SK-N-SH treated with all-trans-retinoic acid at 6 μM for 48 hours (cell line): ENCODE results near the gene IFNGR1.

Experiments used
- ATAC-seq: fragments of 200-7000 bp; cut with Tn5 transposase; 3 replicates; pipeline ENCODE4 v1.9.1; 2020; ENCODE audit warnings: mild to moderate bottlenecking, moderate library complexity
- ARNTL ChIP-seq: fragments of 450-650 bp; formaldehyde crosslinking; IDR thresholded peaks from 2 replicates; pipeline ENCODE4 v1.5.0; 2020; ENCODE audit warnings: low read depth, mild to moderate bottlenecking, moderate library complexity, borderline replicate concordance
- BACH2 ChIP-seq: fragments of 250-450 bp; sonication (Bioruptor Pico); IDR thresholded peaks from 2 replicates; pipeline ENCODE4 v1.9.0; 2021; ENCODE audit warnings: mild to moderate bottlenecking, borderline replicate concordance
- CREB5 ChIP-seq: fragments of 250-450 bp; sonication (Bioruptor Pico); IDR thresholded peaks from 2 replicates; pipeline ENCODE4 v1.5.1; 2020; ENCODE audit warnings: low read depth, mild to moderate bottlenecking, moderate library complexity
- CSDC2 ChIP-seq: fragments of 250-450 bp; sonication (Bioruptor Pico); IDR thresholded peaks from 2 replicates; pipeline ENCODE4 v1.5.0; 2020; ENCODE audit warnings: mild to moderate bottlenecking, moderate library complexity
- GLIS3 ChIP-seq: fragments of 250-450 bp; sonication (Bioruptor Pico); IDR thresholded peaks from 2 replicates; pipeline ENCODE4 v1.5.0; 2020; ENCODE audit warnings: mild to moderate bottlenecking, moderate library complexity
- ISL1 ChIP-seq: fragments of 250-450 bp; sonication (Bioruptor Pico); IDR thresholded peaks from 2 replicates; pipeline ENCODE4 v2.1.2; 2022; ENCODE audit warnings: mild to moderate bottlenecking, moderate library complexity
- OSR1 ChIP-seq: fragments of 250-450 bp; sonication (Bioruptor Pico); IDR thresholded peaks from 2 replicates; pipeline ENCODE4 v1.8.0; 2022; ENCODE audit warnings: moderate library complexity, mild to moderate bottlenecking, inconsistent platforms
- PATZ1 ChIP-seq: fragments of 250-450 bp; sonication (Bioruptor Pico); IDR thresholded peaks from 2 replicates; pipeline ENCODE4 v1.8.0; 2020; ENCODE audit warnings: mild to moderate bottlenecking, moderate library complexity, borderline replicate concordance
- PPARA ChIP-seq: fragments of 250-450 bp; sonication (Bioruptor Pico); IDR thresholded peaks from 2 replicates; pipeline ENCODE4 v1.5.0; 2020; ENCODE audit warnings: mild to moderate bottlenecking, borderline replicate concordance
- RARB ChIP-seq: fragments of 250-450 bp; sonication (Bioruptor Pico); IDR thresholded peaks from 2 replicates; pipeline ENCODE4 v1.8.0; 2021; ENCODE audit warnings: mild to moderate bottlenecking, moderate library complexity
- SNAI2 ChIP-seq: fragments of 250-450 bp; sonication (Bioruptor Pico); IDR thresholded peaks from 2 replicates; pipeline ENCODE4 v1.5.0; 2020; ENCODE audit warnings: mild to moderate bottlenecking, moderate library complexity
- TCF4 ChIP-seq: fragments of 250-450 bp; sonication (Bioruptor Pico); IDR thresholded peaks from 2 replicates; pipeline ENCODE4 v1.8.0; 2021; ENCODE audit warnings: mild to moderate bottlenecking, moderate library complexity, borderline replicate concordance
- TOX ChIP-seq: fragments of 250-450 bp; sonication (Bioruptor Pico); IDR thresholded peaks from 2 replicates; pipeline ENCODE4 v1.8.0; 2021; ENCODE audit warnings: mild to moderate bottlenecking, moderate library complexity, borderline replicate concordance
- ZC3H10 ChIP-seq: fragments of 250-450 bp; sonication (Bioruptor Pico); IDR thresholded peaks from 2 replicates; pipeline ENCODE4 v1.5.1; 2021; ENCODE audit warnings: mild to moderate bottlenecking, moderate library complexity
- ZFP3 ChIP-seq: fragments of 250-450 bp; sonication (Bioruptor Pico); IDR thresholded peaks from 2 replicates; pipeline ENCODE4 v1.5.0; 2020; ENCODE audit warnings: mild to moderate bottlenecking, moderate library complexity
- ZFP30 ChIP-seq: fragments of 450-650 bp; formaldehyde crosslinking; IDR thresholded peaks from 2 replicates; pipeline ENCODE4 v1.5.0; 2022; ENCODE audit warnings: mild to moderate bottlenecking, moderate library complexity
- ZNF565 ChIP-seq: fragments of 450-650 bp; formaldehyde crosslinking; conservative IDR thresholded peaks from 2 replicates; pipeline ENCODE4 v1.5.0; 2020; ENCODE audit warnings: low read depth, mild to moderate bottlenecking, moderate library complexity
- ZNF8 ChIP-seq: fragments of 450-650 bp; formaldehyde crosslinking; IDR thresholded peaks from 2 replicates; pipeline ENCODE4 v1.5.0; 2020; ENCODE audit warnings: mild to moderate bottlenecking, moderate library complexity
- TF ChIP-seq, protein P1 (sequence below): fragments of 250-450 bp; sonication (Bioruptor Pico); IDR thresholded peaks from 2 replicates; pipeline ENCODE4 v1.8.0; 2021; ENCODE audit warnings: low read depth, mild to moderate bottlenecking, moderate library complexity, borderline replicate concordance
- TF ChIP-seq, protein P2 (sequence below): fragments of 250-450 bp; sonication (Bioruptor Pico); IDR thresholded peaks from 2 replicates; pipeline ENCODE4 v1.5.1; 2021; ENCODE audit warnings: mild to moderate bottlenecking, moderate library complexity
- TF ChIP-seq, protein P3 (sequence below): fragments of 250-450 bp; sonication (Bioruptor Pico); IDR thresholded peaks from 2 replicates; pipeline ENCODE4 v1.5.0; 2020; ENCODE audit warnings: mild to moderate bottlenecking, moderate library complexity

The IFNGR1 gene

GRCh38 chr6:137193256-137194070, 25.7 kb downstream of the IFNGR1 start:
- TF ChIP-seq, protein P1, sequence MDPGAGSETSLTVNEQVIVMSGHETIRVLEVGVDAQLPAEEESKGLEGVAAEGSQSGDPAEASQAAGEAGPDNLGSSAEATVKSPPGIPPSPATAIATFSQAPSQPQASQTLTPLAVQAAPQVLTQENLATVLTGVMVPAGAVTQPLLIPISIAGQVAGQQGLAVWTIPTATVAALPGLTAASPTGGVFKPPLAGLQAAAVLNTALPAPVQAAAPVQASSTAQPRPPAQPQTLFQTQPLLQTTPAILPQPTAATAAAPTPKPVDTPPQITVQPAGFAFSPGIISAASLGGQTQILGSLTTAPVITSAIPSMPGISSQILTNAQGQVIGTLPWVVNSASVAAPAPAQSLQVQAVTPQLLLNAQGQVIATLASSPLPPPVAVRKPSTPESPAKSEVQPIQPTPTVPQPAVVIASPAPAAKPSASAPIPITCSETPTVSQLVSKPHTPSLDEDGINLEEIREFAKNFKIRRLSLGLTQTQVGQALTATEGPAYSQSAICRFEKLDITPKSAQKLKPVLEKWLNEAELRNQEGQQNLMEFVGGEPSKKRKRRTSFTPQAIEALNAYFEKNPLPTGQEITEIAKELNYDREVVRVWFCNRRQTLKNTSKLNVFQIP (CRISPR knock-in tag), result no peak
- TF ChIP-seq BACH2 (CRISPR knock-in tag) (no peak), GLIS3 (CRISPR knock-in tag) (no peak), ZC3H10 (CRISPR knock-in tag) (no peak), ISL1 (CRISPR knock-in tag) (no peak), CREB5 (no peak), PPARA (no peak), ARNTL (CRISPR knock-in tag) (no peak), SNAI2 (no peak), ZFP30 (CRISPR knock-in tag) (no peak), CSDC2 (CRISPR knock-in tag) (no peak), RARB (CRISPR knock-in tag) (no peak), OSR1 (CRISPR knock-in tag) (no peak), TOX (no peak)
- TF ChIP-seq, protein P2, sequence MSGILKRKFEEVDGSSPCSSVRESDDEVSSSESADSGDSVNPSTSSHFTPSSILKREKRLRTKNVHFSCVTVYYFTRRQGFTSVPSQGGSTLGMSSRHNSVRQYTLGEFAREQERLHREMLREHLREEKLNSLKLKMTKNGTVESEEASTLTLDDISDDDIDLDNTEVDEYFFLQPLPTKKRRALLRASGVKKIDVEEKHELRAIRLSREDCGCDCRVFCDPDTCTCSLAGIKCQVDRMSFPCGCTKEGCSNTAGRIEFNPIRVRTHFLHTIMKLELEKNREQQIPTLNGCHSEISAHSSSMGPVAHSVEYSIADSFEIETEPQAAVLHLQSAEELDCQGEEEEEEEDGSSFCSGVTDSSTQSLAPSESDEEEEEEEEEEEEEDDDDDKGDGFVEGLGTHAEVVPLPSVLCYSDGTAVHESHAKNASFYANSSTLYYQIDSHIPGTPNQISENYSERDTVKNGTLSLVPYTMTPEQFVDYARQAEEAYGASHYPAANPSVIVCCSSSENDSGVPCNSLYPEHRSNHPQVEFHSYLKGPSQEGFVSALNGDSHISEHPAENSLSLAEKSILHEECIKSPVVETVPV (CRISPR knock-in tag), result no peak
- TF ChIP-seq, protein P3, sequence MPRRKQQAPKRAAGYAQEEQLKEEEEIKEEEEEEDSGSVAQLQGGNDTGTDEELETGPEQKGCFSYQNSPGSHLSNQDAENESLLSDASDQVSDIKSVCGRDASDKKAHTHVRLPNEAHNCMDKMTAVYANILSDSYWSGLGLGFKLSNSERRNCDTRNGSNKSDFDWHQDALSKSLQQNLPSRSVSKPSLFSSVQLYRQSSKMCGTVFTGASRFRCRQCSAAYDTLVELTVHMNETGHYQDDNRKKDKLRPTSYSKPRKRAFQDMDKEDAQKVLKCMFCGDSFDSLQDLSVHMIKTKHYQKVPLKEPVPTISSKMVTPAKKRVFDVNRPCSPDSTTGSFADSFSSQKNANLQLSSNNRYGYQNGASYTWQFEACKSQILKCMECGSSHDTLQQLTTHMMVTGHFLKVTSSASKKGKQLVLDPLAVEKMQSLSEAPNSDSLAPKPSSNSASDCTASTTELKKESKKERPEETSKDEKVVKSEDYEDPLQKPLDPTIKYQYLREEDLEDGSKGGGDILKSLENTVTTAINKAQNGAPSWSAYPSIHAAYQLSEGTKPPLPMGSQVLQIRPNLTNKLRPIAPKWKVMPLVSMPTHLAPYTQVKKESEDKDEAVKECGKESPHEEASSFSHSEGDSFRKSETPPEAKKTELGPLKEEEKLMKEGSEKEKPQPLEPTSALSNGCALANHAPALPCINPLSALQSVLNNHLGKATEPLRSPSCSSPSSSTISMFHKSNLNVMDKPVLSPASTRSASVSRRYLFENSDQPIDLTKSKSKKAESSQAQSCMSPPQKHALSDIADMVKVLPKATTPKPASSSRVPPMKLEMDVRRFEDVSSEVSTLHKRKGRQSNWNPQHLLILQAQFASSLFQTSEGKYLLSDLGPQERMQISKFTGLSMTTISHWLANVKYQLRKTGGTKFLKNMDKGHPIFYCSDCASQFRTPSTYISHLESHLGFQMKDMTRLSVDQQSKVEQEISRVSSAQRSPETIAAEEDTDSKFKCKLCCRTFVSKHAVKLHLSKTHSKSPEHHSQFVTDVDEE (CRISPR knock-in tag), result no peak
- ATAC-seq, result no peak

DNA sequence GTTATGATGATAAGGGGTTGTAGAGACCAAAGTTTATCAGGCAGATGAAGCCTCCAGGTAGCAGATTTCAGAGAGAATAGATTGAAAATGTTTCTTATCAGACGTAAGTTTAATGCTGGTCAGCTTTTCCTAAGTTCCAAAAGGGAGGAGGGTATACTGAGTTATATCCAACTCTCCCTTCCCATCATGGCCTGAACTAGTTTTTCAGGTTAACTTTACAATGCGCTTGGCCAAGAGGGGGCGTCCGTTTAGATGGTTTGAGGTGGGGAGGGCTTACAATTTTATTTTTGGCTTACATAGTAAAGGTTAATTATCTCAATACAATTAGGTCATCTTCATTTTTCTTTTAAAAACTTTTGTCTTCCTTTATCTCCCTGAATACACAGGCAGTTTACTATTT, 26.4 kb downstream of the IFNGR1 start:
- ATAC-seq, result no peak
- no peak for TF ChIP-seq CSDC2 (CRISPR knock-in tag)
- TF ChIP-seq PATZ1 (CRISPR knock-in tag), result no peak
- no peak for TF ChIP-seq ZNF565 (CRISPR knock-in tag)
- TF ChIP-seq SNAI2, result no peak
- TF ChIP-seq TCF4 (CRISPR knock-in tag), result no peak
- TF ChIP-seq PPARA, result no peak
- TF ChIP-seq ARNTL (CRISPR knock-in tag), result no peak
- no peak for TF ChIP-seq OSR1 (CRISPR knock-in tag)
- TF ChIP-seq ZNF8 (CRISPR knock-in tag), result no peak
- TF ChIP-seq RARB (CRISPR knock-in tag), result no peak
- TF ChIP-seq, protein P1 (CRISPR knock-in tag), result no peak
- no peak for TF ChIP-seq TOX
- TF ChIP-seq ZFP3, result no peak
- TF ChIP-seq ISL1 (CRISPR knock-in tag), result no peak
- no peak for TF ChIP-seq ZC3H10 (CRISPR knock-in tag)
- TF ChIP-seq BACH2 (CRISPR knock-in tag), result no peak
- TF ChIP-seq, protein P2 (CRISPR knock-in tag), result no peak
- TF ChIP-seq, protein P3 (CRISPR knock-in tag), result no peak
